Adrenal gland (tissue), 5 donors: Measurements from ENCODE around the gene SLC30A3.

Experiments
- CTCF ChIP-seq, 6 experiments: fragments of 450-650 bp in 4 of 6; fragments of 200-600 bp in 2 of 6; sonication (generic) in 1 of 6; IDR thresholded peaks; 1 replicate in 5 of 6; 2 replicates in 1 of 6; pipeline versions ENCODE4 v1.5.1 to v1.8.0; 2016 to 2021; ENCODE audit warnings: antibody characterized with exemption in 6 of 6, mild to moderate bottlenecking in 2 of 6, moderate library complexity in 1 of 6
- POLR2A ChIP-seq, 2 donors: fragments of 450-650 bp; IDR thresholded peaks; one replicate each; pipeline ENCODE4 v1.6.1; 2017; ENCODE audit warnings: antibody characterized with exemption in 2 of 2, mild to moderate bottlenecking in 2 of 2, moderate library complexity in 1 of 2
- donor health status: DM: no; HTN: no; CAD: no.

GRCh38 chr2:27247893-27248292 is 15.0 kb downstream of the SLC30A3 start:
- no peak for TF ChIP-seq POLR2A (IDR thresholded peaks at IDR 0.05)
- no peak for TF ChIP-seq CTCF (IDR thresholded peaks at IDR 0.05)
